Transverse colon (tissue), 4 donors: ENCODE data around the gene CBLIF. TPM values are rescaled to one million over a fixed set of nuclear protein-coding genes. Genes with fewer than 3 reads are reported as not detected.
A peak's percentile ranks its signal among the peaks of the same experiment; 100 is the strongest.

Experiments
- DNase-seq: peaks from one replicate; pipeline ENCODE4 v3.0.0-alpha.2; 2019
- H3K27ac ChIP-seq, 4 donors: fragments of 200-600 bp; sonication (generic); 2 replicates each; pipeline ENCODE4 v1.5.1; 2016 to 2018; ENCODE audit warnings: inconsistent platforms in 4 of 4
- H3K27me3 ChIP-seq: fragments of 200-600 bp; sonication (generic); 2 replicates; pipeline ENCODE4 v1.5.1; 2017; ENCODE audit warnings: inconsistent platforms
- H3K36me3 ChIP-seq, 4 donors: fragments of 200-600 bp; sonication (generic); 2 replicates each; pipeline ENCODE4 v1.5.1; 2017 to 2019; ENCODE audit warnings: inconsistent platforms in 4 of 4
- H3K4me1 ChIP-seq, 4 donors: fragments of 200-600 bp; sonication (generic); 2 replicates each; pipeline ENCODE4 v1.5.1; 2017 to 2020; ENCODE audit warnings: inconsistent platforms in 4 of 4
- H3K4me3 ChIP-seq, 4 donors: fragments of 200-600 bp; sonication (generic); 1 replicate in 1 of 4; 2 replicates in 3 of 4; pipeline versions ENCODE4 v1.5.1 to v1.6.1; 2017 to 2019; ENCODE audit warnings: inconsistent platforms in 4 of 4
- H3K9me3 ChIP-seq, 2 donors: fragments of 200-600 bp; sonication (generic); 2 replicates each; pipeline ENCODE4 v1.5.1; 2017 to 2019; ENCODE audit warnings: inconsistent platforms in 2 of 2
- CTCF ChIP-seq, 5 experiments: fragments of 200-600 bp in 3 of 5; fragments of 450-650 bp in 2 of 5; sonication (generic) in 3 of 5; IDR thresholded peaks; 1 replicate in 2 of 5; 2 replicates in 3 of 5; pipeline ENCODE4 v1.5.1; 2016 to 2017; ENCODE audit warnings: antibody characterized with exemption in 5 of 5, inconsistent platforms in 3 of 5, mild to moderate bottlenecking in 2 of 5, moderate library complexity in 1 of 5
- EP300 ChIP-seq: sonication (generic); formaldehyde crosslinking; IDR thresholded peaks from one replicate; pipeline ENCODE4 v1.6.1; 2017; ENCODE audit warnings: antibody characterized with exemption, low read depth
- POLR2A ChIP-seq: fragments of 450-650 bp; IDR thresholded peaks from one replicate; pipeline ENCODE4 v1.6.1; 2016; ENCODE audit warnings: antibody characterized with exemption, mild to moderate bottlenecking, moderate library complexity
- POLR2AphosphoS5 ChIP-seq, 3 donors: sonication (generic); formaldehyde crosslinking; IDR thresholded peaks; one replicate each; pipeline ENCODE4 v1.6.1; 2016; ENCODE audit warnings: antibody characterized with exemption in 3 of 3
- WGBS, 2 donors: methylation state at CpG; one replicate each; pipeline ENCODE4 v1.1.5; 2018; ENCODE audit warnings: low coverage in 1 of 2; 5-methylcytosine and 5-hydroxymethylcytosine counted together
- in situ Hi-C, 4 donors: fragments of 200-750 bp; cut with MboI; loops; one replicate each; pipeline versions ENCODE4 v1.15.0 to v1.15.1; 2017; ENCODE audit warnings: low sequenced_read_pairs in 3 of 4, low pct_ligation_motif_present in 1 of 4, low pct_unique_long_range_greater_than_20kb in 1 of 4
- intact Hi-C: fragments of 100-400 bp; cut with DNase I; formaldehyde crosslinking; loops from one replicate; pipeline ENCODE4 v1.15.1; 2023; ENCODE audit warnings: low total_unique reads
- total RNA-seq, 4 donors: library from RNA; depleted of rRNA; stranded (reverse); fragments of >200 nt; gene quantifications; one replicate each; pipeline ENCODE4 v1.1.0, GENCODE V29; 2016

The CBLIF gene
- total RNA-seq, 4 donors from 2014 or later = not detected

- intact Hi-C loops = loop anchor here (5.0 kb wide), 1 partner anchor 43 kb away; the partner anchor contains the start of gene STX3
- in situ Hi-C loops = loop anchor here (5.0 to 25.0 kb wide), 4 partner anchors 43 to 263 kb away; partner anchors contain the start of gene STX3 (in 3 of the 4)
- DNase-seq = peak; percentile 31
- Histone ChIP-seq H3K9me3 (no peaks in the 10 kb centered on the region), H3K27ac (peak overlapping the region; percentile 55 to 69 (median 56)), H3K4me1 (peaks cover 4 to 26% (median 12%) of the 10 kb centered on the region in 4 donors), H3K36me3 (peaks cover 0 to 16% (median 7%) of the 10 kb centered on the region in 4 donors), H3K27me3 (no peaks in the 10 kb centered on the region), H3K4me3 (no peak overlapping the region)
- TF ChIP-seq POLR2A (no peak), POLR2AphosphoS5 (IDR thresholded peaks at IDR 0.05) (no peak), CTCF (IDR thresholded peaks at IDR 0.05) (no peak), EP300 (no peak)
- WGBS, 2 donors = 67 to 68% methylated on average over 4 to 7 of the region's 7 CpGs
Measured at GRCh38 chr11:59800390-59801025, 44.8 kb downstream of the CBLIF start.

- Histone ChIP-seq H3K36me3 (peaks cover 0 to 45% (median 15%) of the 10 kb centered on the region in 4 donors), H3K9me3 (no peaks in the 10 kb centered on the region), H3K4me1 (no peaks in the 10 kb centered on the region), H3K4me3 (no peak overlapping the region), H3K27me3 (no peaks in the 10 kb centered on the region), H3K27ac (no peak overlapping the region)
- intact Hi-C loops (no loop called here), in situ Hi-C loops (no loop called here)
- WGBS, 2 donors = 78% methylated on average over 3 of the region's 3 CpGs; no CpG with 5 or more reads in 1 of the 2 donors
- no peak for DNase-seq
- TF ChIP-seq CTCF (IDR thresholded peaks at IDR 0.05) = no peak
- TF ChIP-seq POLR2AphosphoS5 (IDR thresholded peaks at IDR 0.05) = no peak
- no peak for TF ChIP-seq POLR2A
- no peak for TF ChIP-seq EP300
Measured at GRCh38 chr11:59794417-59794816, 50.9 kb downstream of the CBLIF start.

- TF ChIP-seq EP300 (no peak), POLR2A (no peak), POLR2AphosphoS5 (IDR thresholded peaks at IDR 0.05) (no peak), CTCF (IDR thresholded peaks at IDR 0.05) (no peak)
- Histone ChIP-seq H3K27me3 (no peaks in the 10 kb centered on the region), H3K27ac (no peak overlapping the region), H3K9me3 (no peaks in the 10 kb centered on the region), H3K4me1 (peaks cover 0 to 4% (median 0%) of the 10 kb centered on the region in 4 donors), H3K4me3 (no peak overlapping the region), H3K36me3 (peaks cover 0 to 53% (median 13%) of the 10 kb centered on the region in 4 donors)
- no peak for DNase-seq
- WGBS, 2 donors = 69 to 82% methylated on average over 1 of the region's 1 CpG
- in situ Hi-C loops = no loop called here
- intact Hi-C loops = no loop called here
Measured at GRCh38 chr11:59792507-59792906, 52.8 kb downstream of the CBLIF start.

GRCh38 chr11:59791639-59792038, 53.7 kb downstream of the CBLIF start:
- 70 to 81% methylated on average over 2 to 4 of the region's 4 CpGs for WGBS, 2 donors
- intact Hi-C loops = no loop called here
- in situ Hi-C loops = no loop called here
- Histone ChIP-seq H3K27ac (no peak overlapping the region), H3K27me3 (no peaks in the 10 kb centered on the region), H3K9me3 (no peaks in the 10 kb centered on the region), H3K4me3 (no peak overlapping the region), H3K4me1 (peaks cover 0 to 13% (median 7%) of the 10 kb centered on the region in 4 donors), H3K36me3 (peaks cover 0 to 48% (median 8%) of the 10 kb centered on the region in 4 donors)
- TF ChIP-seq EP300 (no peak), POLR2AphosphoS5 (IDR thresholded peaks at IDR 0.05) (no peak), POLR2A (no peak), CTCF (IDR thresholded peaks at IDR 0.05) (no peak)
- DNase-seq = no peak
